GM12892 (cell line): Measurements from ENCODE around the gene SHROOM3.

Experiments used
- DNase-seq: peaks from one replicate; pipeline ENCODE4 v3.0.0; 2011; ENCODE audit not compliant: insufficient read length
- FAIRE-seq: peaks from 2 replicates; lab custom pipeline; 2011; peaks lifted over from hg19 to GRCh38; lab: Jason Lieb, UNC
- POLR2A ChIP-seq: IDR thresholded peaks from 2 replicates; pipeline ENCODE4 v1.6.1; 2011; ENCODE audit warnings: low read depth, low read length, control low read depth
- POLR2AphosphoS5 ChIP-seq: IDR thresholded peaks from 2 replicates; pipeline ENCODE4 v1.6.1; 2011; ENCODE audit warnings: low read depth, low read length, control low read depth
- TAF1 ChIP-seq: IDR thresholded peaks from 2 replicates; pipeline ENCODE4 v1.6.1; 2011; ENCODE audit warnings: low read depth, mild to moderate bottlenecking, control low read depth, low read length, borderline replicate concordance

The SHROOM3 gene

GRCh38 chr4:76641758-76642157 lies 206.7 kb downstream of the SHROOM3 start:
- DNase-seq = no peak
- FAIRE-seq = no peak
- TF ChIP-seq POLR2AphosphoS5 (no peak), TAF1 (no peak), POLR2A (no peak)

GRCh38 chr4:76644831-76645485 lies 209.9 kb downstream of the SHROOM3 start:
- DNase-seq = no peak
- no peak for FAIRE-seq
- no peak for TF ChIP-seq POLR2AphosphoS5
- TF ChIP-seq TAF1 = no peak
- TF ChIP-seq POLR2A = no peak

GRCh38 chr4:76649086-76649485 lies 214.1 kb downstream of the SHROOM3 start:
- no peak for TF ChIP-seq POLR2A
- no peak for TF ChIP-seq POLR2AphosphoS5
- TF ChIP-seq TAF1 = no peak
- FAIRE-seq = no peak
- DNase-seq = no peak

GRCh38 chr4:76651616-76652015 lies 216.6 kb downstream of the SHROOM3 start:
- no peak for FAIRE-seq
- no peak for TF ChIP-seq TAF1
- TF ChIP-seq POLR2AphosphoS5 = no peak
- TF ChIP-seq POLR2A = no peak
- no peak for DNase-seq

- no peak for DNase-seq
- no peak for TF ChIP-seq POLR2A
- no peak for TF ChIP-seq TAF1
- no peak for TF ChIP-seq POLR2AphosphoS5
- no peak for FAIRE-seq
Measured at GRCh38 chr4:76652389-76652788, 217.4 kb downstream of the SHROOM3 start.

- no peak for DNase-seq
- FAIRE-seq = no peak
- no peak for TF ChIP-seq TAF1
Measured at GRCh38 chr4:76654084-76654483, 219.1 kb downstream of the SHROOM3 start.

- DNase-seq (no peak), FAIRE-seq (no peak)
- TF ChIP-seq TAF1 (no peak), POLR2A (no peak), POLR2AphosphoS5 (no peak)
Measured at GRCh38 chr4:76654791-76655190, 219.8 kb downstream of the SHROOM3 start.

- no peak for TF ChIP-seq POLR2AphosphoS5
- no peak for TF ChIP-seq POLR2A
- TF ChIP-seq TAF1 = no peak
- FAIRE-seq (no peak), DNase-seq (no peak)
Measured at GRCh38 chr4:76655566-76656479, 220.8 kb downstream of the SHROOM3 start.

GRCh38 chr4:76657443-76657842 lies 222.4 kb downstream of the SHROOM3 start:
- no peak for TF ChIP-seq TAF1
- TF ChIP-seq POLR2AphosphoS5 = no peak
- no peak for TF ChIP-seq POLR2A
- DNase-seq (no peak), FAIRE-seq (no peak)

GRCh38 chr4:76658231-76659102 lies 223.4 kb downstream of the SHROOM3 start:
- DNase-seq (no peak), FAIRE-seq (no peak)
- TF ChIP-seq TAF1 (no peak), POLR2A (no peak), POLR2AphosphoS5 (no peak)

GRCh38 chr4:76659103-76659490 lies 224.1 kb downstream of the SHROOM3 start:
- TF ChIP-seq POLR2AphosphoS5 (no peak), TAF1 (no peak), POLR2A (no peak)
- DNase-seq (no peak), FAIRE-seq (no peak)
